IMR-90 (cell line): ENCODE results near the gene STAT6. TPM values are rescaled to one million over a fixed set of nuclear protein-coding genes. Genes with fewer than 3 reads are reported as not detected.

Source experiments
- ATAC-seq: fragments of 200-7000 bp; cut with Tn5 transposase; 2 replicates; pipeline ENCODE4 v1.9.1; 2020; ENCODE audit warnings: low read depth, mild to moderate bottlenecking, moderate library complexity
- BruUV-seq: library from RNA; stranded (reverse); fragments of 400-500 nt; replicated peaks from 2 replicates; lab custom pipeline; 2021; lab: Mats Ljungman, UMichigan
- CTCF ChIA-PET: fragments of 300-600 bp; formaldehyde crosslinking; extraction: SDS; loops from one replicate; lab custom pipeline; 2021; ENCODE audit warnings: antibody characterized with exemption; lab: Yijun Ruan, JAX
- POLR2A ChIA-PET: fragments of 300-600 bp; sonication (Branson Sonifier 250); formaldehyde crosslinking; loops from one replicate; lab custom pipeline; 2022; ENCODE audit warnings: antibody characterized with exemption; ENCODE audit not compliant: unreplicated experiment; lab: Charles Lee
- DNase-seq: peaks from one replicate; pipeline ENCODE4 v3.0.0; 2013
- H2AFZ ChIP-seq: replicated peaks from 2 replicates; pipeline ENCODE3; 2013; ENCODE audit warnings: low read length, mild to moderate bottlenecking; ENCODE audit not compliant: poor library complexity
- H2AK5ac ChIP-seq: 2 replicates; pipeline ENCODE4 v1.6.1; 2013; ENCODE audit warnings: low read depth, low read length, inconsistent platforms
- H2AK9ac ChIP-seq: replicated peaks from 2 replicates; pipeline ENCODE3; 2013; ENCODE audit warnings: mild to moderate bottlenecking, low read depth, low read length, moderate library complexity; ENCODE audit not compliant: poor library complexity
- H2BK120ac ChIP-seq: 2 replicates; pipeline ENCODE4 v1.6.1; 2013; ENCODE audit warnings: low read depth, low read length, inconsistent platforms
- H2BK15ac ChIP-seq: 3 replicates; pipeline ENCODE4 v1.6.1; 2013; ENCODE audit warnings: low read depth, low read length, inconsistent platforms
- H2BK20ac ChIP-seq: 2 replicates; pipeline ENCODE4 v1.6.1; 2013; ENCODE audit warnings: low read depth, mild to moderate bottlenecking, inconsistent platforms, low read length, moderate library complexity
- H2BK5ac ChIP-seq: 2 replicates; pipeline ENCODE4 v1.6.1; 2013; ENCODE audit warnings: mild to moderate bottlenecking, low read depth, low read length, inconsistent platforms; ENCODE audit not compliant: poor library complexity, severe bottlenecking
- H3K14ac ChIP-seq: replicated peaks from 2 replicates; pipeline ENCODE4 v1.6.1; 2013; ENCODE audit warnings: low read depth, low read length, inconsistent platforms
- H3K18ac ChIP-seq: 2 replicates; pipeline ENCODE4 v1.6.1; 2013; ENCODE audit warnings: low read depth, low read length, control low read depth
- H3K23ac ChIP-seq: 2 replicates; pipeline ENCODE4 v1.6.1; 2013; ENCODE audit warnings: low read depth, low read length, inconsistent platforms
- H3K27ac ChIP-seq: 2 replicates; pipeline ENCODE4 v1.5.1; 2013; ENCODE audit warnings: mild to moderate bottlenecking, control low read depth, low read length; ENCODE audit not compliant: insufficient read depth
- H3K27me3 ChIP-seq: 2 replicates; pipeline ENCODE4 v1.6.1; 2013; ENCODE audit warnings: low read length; ENCODE audit not compliant: control insufficient read depth, insufficient read depth
- H3K36me3 ChIP-seq: 2 replicates; pipeline ENCODE4 v1.6.1; 2013; ENCODE audit warnings: low read length, mixed read lengths; ENCODE audit not compliant: control insufficient read depth, insufficient read depth
- H3K4ac ChIP-seq: 2 replicates; pipeline ENCODE4 v1.6.1; 2013; ENCODE audit warnings: low read depth, low read length, inconsistent platforms
- H3K4me1 ChIP-seq: 2 replicates; pipeline ENCODE4 v1.6.1; 2013; ENCODE audit warnings: low read length, mixed read lengths; ENCODE audit not compliant: control insufficient read depth, insufficient read depth
- H3K4me2 ChIP-seq: 2 replicates; pipeline ENCODE4 v1.6.1; 2013; ENCODE audit warnings: low read depth, mild to moderate bottlenecking, control low read depth, low read length, moderate library complexity
- H3K4me3 ChIP-seq: 2 replicates; pipeline ENCODE4 v1.5.1; 2013; ENCODE audit warnings: low read depth, mild to moderate bottlenecking, control low read depth, low read length, moderate library complexity; ENCODE audit not compliant: insufficient read depth
- H3K56ac ChIP-seq: 2 replicates; pipeline ENCODE4 v1.6.1; 2013; ENCODE audit warnings: low read length, inconsistent platforms; ENCODE audit not compliant: insufficient read depth; ENCODE audit errors: extremely low read depth
- H3K79me1 ChIP-seq, 2 experiments: 2 replicates each; pipeline ENCODE4 v1.6.1; 2013; ENCODE audit warnings: low read length in 2 of 2, inconsistent platforms in 1 of 2, low read depth in 1 of 2
- H3K9ac ChIP-seq: 2 replicates; pipeline ENCODE4 v1.6.1; 2013; ENCODE audit warnings: low read depth, low read length, control low read depth
- H3K9me1 ChIP-seq: 2 replicates; pipeline ENCODE4 v1.6.1; 2013; ENCODE audit warnings: low read length, inconsistent platforms; ENCODE audit not compliant: insufficient read depth
- H3K9me3 ChIP-seq: 2 replicates; pipeline ENCODE4 v1.6.1; 2013; ENCODE audit warnings: low read length; ENCODE audit not compliant: control insufficient read depth, insufficient read depth
- H4K20me1 ChIP-seq: 2 replicates; pipeline ENCODE4 v1.6.1; 2013; ENCODE audit warnings: low read length, inconsistent platforms; ENCODE audit not compliant: insufficient read depth
- H4K5ac ChIP-seq: 2 replicates; pipeline ENCODE4 v1.6.1; 2013; ENCODE audit warnings: mild to moderate bottlenecking, low read depth, low read length, control low read depth
- H4K8ac ChIP-seq, 2 experiments: 2 replicates each; pipeline ENCODE4 v1.6.1; 2013; ENCODE audit warnings: low read depth in 2 of 2, low read length in 2 of 2, control low read depth in 1 of 2, inconsistent platforms in 1 of 2
- H4K91ac ChIP-seq: 2 replicates; pipeline ENCODE4 v1.6.1; 2013; ENCODE audit warnings: low read depth, low read length, inconsistent platforms; ENCODE audit not compliant: insufficient read depth
- BHLHE40 ChIP-seq: fragments of 150-350 bp; IDR thresholded peaks from 2 replicates; pipeline ENCODE4 v1.6.1; 2016; ENCODE audit warnings: mild to moderate bottlenecking, low read depth, low read length
- CEBPB ChIP-seq: IDR thresholded peaks from 2 replicates; pipeline ENCODE4 v1.6.1; 2012; ENCODE audit warnings: low read depth, low read length, improper control_type of control experiment
- CHD1 ChIP-seq: IDR thresholded peaks from 2 replicates; pipeline ENCODE4 v1.6.1; 2012; ENCODE audit warnings: low read depth, low read length, improper control_type of control experiment
- FOS ChIP-seq: fragments of 150-350 bp; IDR thresholded peaks from 2 replicates; pipeline ENCODE4 v1.6.1; 2016; ENCODE audit warnings: low read depth, low read length
- MAFK ChIP-seq: IDR thresholded peaks from 2 replicates; pipeline ENCODE4 v1.6.1; 2012; ENCODE audit warnings: low read depth, low read length, improper control_type of control experiment
- MAZ ChIP-seq: IDR thresholded peaks from 2 replicates; pipeline ENCODE4 v1.6.1; 2012; ENCODE audit warnings: low read depth, mild to moderate bottlenecking, low read length, improper control_type of control experiment, moderate library complexity, borderline replicate concordance
- MXI1 ChIP-seq: IDR thresholded peaks from 2 replicates; pipeline ENCODE4 v1.6.1; 2012; ENCODE audit warnings: low read depth, mild to moderate bottlenecking, low read length, moderate library complexity, borderline replicate concordance
- NFE2L2 ChIP-seq: fragments of 150-350 bp; IDR thresholded peaks from 2 replicates; pipeline ENCODE4 v1.6.1; 2016; ENCODE audit warnings: low read depth, mild to moderate bottlenecking, low read length
- POLR2A ChIP-seq: IDR thresholded peaks from 2 replicates; pipeline ENCODE4 v1.6.1; 2012; ENCODE audit warnings: mild to moderate bottlenecking, low read depth, low read length
- RAD21 ChIP-seq: IDR thresholded peaks from 2 replicates; pipeline ENCODE4 v1.6.1; 2012; ENCODE audit warnings: low read length, improper control_type of control experiment
- RCOR1 ChIP-seq: IDR thresholded peaks from 2 replicates; pipeline ENCODE4 v1.6.1; 2012; ENCODE audit warnings: mild to moderate bottlenecking, low read length, improper control_type of control experiment; ENCODE audit not compliant: insufficient replicate concordance
- RFX5 ChIP-seq: IDR thresholded peaks from 2 replicates; pipeline ENCODE4 v1.8.0; 2012; ENCODE audit warnings: low read depth, mild to moderate bottlenecking, low read length, moderate library complexity
- WGBS, 2 experiments: methylation state at CpG; one replicate each; pipeline versions ENCODE4 v1.1.5 to v1.1.7; 2013; ENCODE audit warnings: missing lambda C conversion rate in 2 of 2; ENCODE audit not compliant: insufficient read length in 1 of 2; ENCODE audit errors: extremely low coverage in 2 of 2; 5-methylcytosine and 5-hydroxymethylcytosine counted together
- dilution Hi-C: fragments of 300-500 bp; cut with HindIII; formaldehyde crosslinking; loops from one replicate; pipeline ENCODE4 v1.14.3; 2018; ENCODE audit warnings: low sequenced_read_pairs; ENCODE audit not compliant: unreplicated experiment
- in situ Hi-C: fragments of 300-500 bp; cut with MboI; formaldehyde crosslinking; loops from 3 replicates; pipeline ENCODE4 v1.14.3; 2019; ENCODE audit warnings: low sequenced_read_pairs, inconsistent platforms, mixed read lengths
- intact Hi-C: fragments of 100-400 bp; cut with micrococcal nuclease; formaldehyde crosslinking; loops from 2 replicates; pipeline ENCODE4 v1.10.0; 2022
- polyA plus RNA-seq, 3 experiments: library from polyadenylated mRNA; depleted of rRNA; stranded (reverse); fragments of >200 nt; gene quantifications; 2 replicates each; pipeline ENCODE4 v1.2.3, GENCODE V29; 2012; ENCODE audit warnings: low replicate concordance in 1 of 3
- total RNA-seq: library from RNA; depleted of rRNA; stranded (reverse); fragments of >200 nt; gene quantifications from 2 replicates; pipeline ENCODE4 v1.2.3, GENCODE V29; 2012
- TF ChIP-seq, protein P1 (sequence below): fragments of 150-350 bp; IDR thresholded peaks from 2 replicates; pipeline ENCODE4 v1.6.1; 2016; ENCODE audit warnings: low read depth, mild to moderate bottlenecking, low read length, moderate library complexity, borderline replicate concordance
- TF ChIP-seq, protein P2 (sequence below): fragments of 150-350 bp; IDR thresholded peaks from 2 replicates; pipeline ENCODE4 v1.6.1; 2017; ENCODE audit warnings: mild to moderate bottlenecking, antibody characterized with exemption, low read length, low read depth
- TF ChIP-seq, protein P3 (sequence below): conservative IDR thresholded peaks from 2 replicates; pipeline ENCODE4 v1.5.1; 2012; ENCODE audit warnings: mild to moderate bottlenecking, low read depth, low read length, improper control_type of control experiment

STAT6 gene
- total and polyA plus RNA-seq, 2 of the 4 experiments (the other 2 are of a cell fraction) = 43.4 to 96.9 TPM

DNA sequence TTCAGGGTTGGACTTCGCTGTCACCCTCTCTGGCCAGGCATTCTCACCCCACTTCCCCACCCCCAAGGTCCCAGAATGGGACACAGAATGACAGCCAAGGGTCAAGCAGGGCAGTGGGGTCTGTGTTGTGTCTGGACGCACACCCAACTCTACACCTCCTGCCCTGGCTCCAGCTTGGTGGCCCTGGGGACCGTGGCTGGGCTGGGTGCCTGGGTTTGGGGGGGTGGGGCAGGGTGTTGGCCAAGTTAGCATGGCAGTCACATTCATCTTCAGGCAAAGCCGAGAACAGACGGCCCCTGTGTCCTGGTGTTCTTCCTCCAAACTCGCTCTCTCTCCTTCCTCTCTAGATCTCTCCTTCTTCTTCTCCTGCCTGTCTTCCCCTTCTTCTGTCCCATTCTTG is 22.8 kb upstream of the STAT6 start:
- ATAC-seq = no peak
- H3K4ac ChIP-seq = peak overlapping the region; percentile 87
- peak overlapping the region; percentile 11; the same call in 1 of the 2 replicates for H3K18ac ChIP-seq
- H3K27me3 ChIP-seq = no peaks in the 10 kb centered on the region
- H4K91ac ChIP-seq = peak overlapping the region; percentile 88
- H3K9me3 ChIP-seq = no peaks in the 10 kb centered on the region
- H2AK9ac ChIP-seq = peak overlapping the region; percentile 95
- no peak for DNase-seq
- H3K9me1 ChIP-seq = peaks cover 36% of the 10 kb centered on the region
- H4K8ac ChIP-seq = peak overlapping the region; percentile 28 to 58; a peak in 2 of 4 replicates
- H3K14ac ChIP-seq = peak overlapping the region; percentile 70; the same call in 1 of the 2 replicates
- H2BK120ac ChIP-seq = peak overlapping the region; percentile 84
- H3K56ac ChIP-seq = peak overlapping the region; percentile 50; the same call in 1 of the 2 replicates
- peak overlapping the region; percentile 55 for H2BK5ac ChIP-seq
- 41% methylated on average over 2 of the region's 6 CpGs; no CpG with 5 or more reads in 1 of the 2 experiments for WGBS, 2 experiments
- peak overlapping the region; percentile 84 for H3K23ac ChIP-seq
- ChIA-PET POLR2A (no interaction called here), CTCF (no interaction called here)
- peak overlapping the region; percentile 66 for H3K27ac ChIP-seq
- H2BK20ac ChIP-seq = peak overlapping the region; percentile 57
- no TSS peak for BruUV-seq
- intact Hi-C loops = no loop called here
- H3K4me1 ChIP-seq = peaks cover 59% of the 10 kb centered on the region
- H2AFZ ChIP-seq = peak overlapping the region; percentile 37
- peaks cover 31% of the 10 kb centered on the region for H3K36me3 ChIP-seq
- H4K20me1 ChIP-seq = peaks cover 89% of the 10 kb centered on the region
- H4K5ac ChIP-seq = peak overlapping the region; percentile 26; the same call in 1 of the 2 replicates
- dilution Hi-C loops = no loop called here
- TF ChIP-seq POLR2A (no peak), BHLHE40 (no peak), RCOR1 (no peak), CHD1 (no peak), RFX5 (no peak), MXI1 (no peak), MAZ (no peak), RAD21 (no peak), CEBPB (no peak), FOS (no peak), MAFK (no peak), NFE2L2 (no peak)
- TF ChIP-seq, protein P1, sequence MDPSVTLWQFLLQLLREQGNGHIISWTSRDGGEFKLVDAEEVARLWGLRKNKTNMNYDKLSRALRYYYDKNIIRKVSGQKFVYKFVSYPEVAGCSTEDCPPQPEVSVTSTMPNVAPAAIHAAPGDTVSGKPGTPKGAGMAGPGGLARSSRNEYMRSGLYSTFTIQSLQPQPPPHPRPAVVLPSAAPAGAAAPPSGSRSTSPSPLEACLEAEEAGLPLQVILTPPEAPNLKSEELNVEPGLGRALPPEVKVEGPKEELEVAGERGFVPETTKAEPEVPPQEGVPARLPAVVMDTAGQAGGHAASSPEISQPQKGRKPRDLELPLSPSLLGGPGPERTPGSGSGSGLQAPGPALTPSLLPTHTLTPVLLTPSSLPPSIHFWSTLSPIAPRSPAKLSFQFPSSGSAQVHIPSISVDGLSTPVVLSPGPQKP = no peak
- TF ChIP-seq, protein P2, sequence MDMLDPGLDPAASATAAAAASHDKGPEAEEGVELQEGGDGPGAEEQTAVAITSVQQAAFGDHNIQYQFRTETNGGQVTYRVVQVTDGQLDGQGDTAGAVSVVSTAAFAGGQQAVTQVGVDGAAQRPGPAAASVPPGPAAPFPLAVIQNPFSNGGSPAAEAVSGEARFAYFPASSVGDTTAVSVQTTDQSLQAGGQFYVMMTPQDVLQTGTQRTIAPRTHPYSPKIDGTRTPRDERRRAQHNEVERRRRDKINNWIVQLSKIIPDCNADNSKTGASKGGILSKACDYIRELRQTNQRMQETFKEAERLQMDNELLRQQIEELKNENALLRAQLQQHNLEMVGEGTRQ = no peak
- TF ChIP-seq, protein P3, sequence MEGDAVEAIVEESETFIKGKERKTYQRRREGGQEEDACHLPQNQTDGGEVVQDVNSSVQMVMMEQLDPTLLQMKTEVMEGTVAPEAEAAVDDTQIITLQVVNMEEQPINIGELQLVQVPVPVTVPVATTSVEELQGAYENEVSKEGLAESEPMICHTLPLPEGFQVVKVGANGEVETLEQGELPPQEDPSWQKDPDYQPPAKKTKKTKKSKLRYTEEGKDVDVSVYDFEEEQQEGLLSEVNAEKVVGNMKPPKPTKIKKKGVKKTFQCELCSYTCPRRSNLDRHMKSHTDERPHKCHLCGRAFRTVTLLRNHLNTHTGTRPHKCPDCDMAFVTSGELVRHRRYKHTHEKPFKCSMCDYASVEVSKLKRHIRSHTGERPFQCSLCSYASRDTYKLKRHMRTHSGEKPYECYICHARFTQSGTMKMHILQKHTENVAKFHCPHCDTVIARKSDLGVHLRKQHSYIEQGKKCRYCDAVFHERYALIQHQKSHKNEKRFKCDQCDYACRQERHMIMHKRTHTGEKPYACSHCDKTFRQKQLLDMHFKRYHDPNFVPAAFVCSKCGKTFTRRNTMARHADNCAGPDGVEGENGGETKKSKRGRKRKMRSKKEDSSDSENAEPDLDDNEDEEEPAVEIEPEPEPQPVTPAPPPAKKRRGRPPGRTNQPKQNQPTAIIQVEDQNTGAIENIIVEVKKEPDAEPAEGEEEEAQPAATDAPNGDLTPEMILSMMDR = no peak
- no peak overlapping the region for H3K4me3 ChIP-seq
- H3K79me1 ChIP-seq = peaks cover 38 to 88% of the 10 kb centered on the region in 2 experiments
- peak overlapping the region; percentile 83 for H2AK5ac ChIP-seq
- no peak overlapping the region for H3K9ac ChIP-seq
- peak overlapping the region; percentile 25; the same call in 1 of the 3 replicates for H2BK15ac ChIP-seq
- in situ Hi-C loops = no loop called here
- H3K4me2 ChIP-seq = peak overlapping the region; percentile 55
